Uterus (tissue), 4 donors: ENCODE results near the gene PAM. TPM values are rescaled to one million over a fixed set of nuclear protein-coding genes. Genes with fewer than 3 reads are reported as not detected.

ENCODE experiments used
- DNase-seq, 2 donors: peaks; one replicate each; pipeline ENCODE4 v3.0.0-alpha.2; 2019 to 2020
- H3K27ac ChIP-seq, 2 donors: fragments of 200-600 bp; sonication (generic); 1 replicate in 1 of 2; 2 replicates in 1 of 2; pipeline ENCODE4 v1.5.1; 2016 to 2018
- H3K27me3 ChIP-seq, 2 donors: fragments of 200-600 bp; sonication (generic); one replicate each; pipeline ENCODE4 v1.5.1; 2018 to 2019; ENCODE audit warnings: control low read depth in 1 of 2
- H3K36me3 ChIP-seq, 2 donors: fragments of 200-600 bp; sonication (generic); one replicate each; pipeline ENCODE4 v1.5.1; 2019; ENCODE audit warnings: control low read depth in 1 of 2
- H3K4me1 ChIP-seq, 2 donors: fragments of 200-600 bp; sonication (generic); one replicate each; pipeline ENCODE4 v1.5.1; 2018 to 2019; ENCODE audit warnings: control low read depth in 1 of 2
- H3K4me3 ChIP-seq, 2 donors: fragments of 200-600 bp; sonication (generic); 1 replicate in 1 of 2; 2 replicates in 1 of 2; pipeline ENCODE4 v1.5.1; 2018 to 2019; ENCODE audit warnings: mild to moderate bottlenecking in 1 of 2
- H3K9me3 ChIP-seq, 2 donors: fragments of 200-600 bp; sonication (generic); one replicate each; pipeline ENCODE4 v1.5.1; 2019; ENCODE audit warnings: control low read depth in 1 of 2
- CTCF ChIP-seq, 4 experiments: fragments of 200-600 bp in 2 of 4; fragments of 450-650 bp in 2 of 4; sonication (generic) in 2 of 4; IDR thresholded peaks; one replicate each; pipeline ENCODE4 v1.5.1; 2016 to 2019; ENCODE audit warnings: antibody characterized with exemption in 4 of 4, mild to moderate bottlenecking in 2 of 4, moderate library complexity in 1 of 4
- POLR2A ChIP-seq, 2 donors: fragments of 450-650 bp; IDR thresholded peaks; one replicate each; pipeline ENCODE4 v1.6.1; 2016; ENCODE audit warnings: antibody characterized with exemption in 2 of 2, mild to moderate bottlenecking in 1 of 2, moderate library complexity in 1 of 2
- intact Hi-C: fragments of 100-400 bp; cut with DNase I; formaldehyde crosslinking; loops from one replicate; pipeline ENCODE4 v1.15.1; 2023; ENCODE audit warnings: low total_unique reads
- total RNA-seq, 4 donors: library from RNA; depleted of rRNA in 3 of 4; stranded (reverse); fragments of >200 nt in 3 of 4; gene quantifications; one replicate each; pipeline versions ENCODE4 v1.1.0 to v1.2.4, GENCODE V29; 2014 to 2023
- donor health status: DM: yes; HTN: yes; CAD: no.

PAM gene
- total RNA-seq, 4 donors from 2014 or later, result 101 to 502 (median 168) TPM

DNA sequence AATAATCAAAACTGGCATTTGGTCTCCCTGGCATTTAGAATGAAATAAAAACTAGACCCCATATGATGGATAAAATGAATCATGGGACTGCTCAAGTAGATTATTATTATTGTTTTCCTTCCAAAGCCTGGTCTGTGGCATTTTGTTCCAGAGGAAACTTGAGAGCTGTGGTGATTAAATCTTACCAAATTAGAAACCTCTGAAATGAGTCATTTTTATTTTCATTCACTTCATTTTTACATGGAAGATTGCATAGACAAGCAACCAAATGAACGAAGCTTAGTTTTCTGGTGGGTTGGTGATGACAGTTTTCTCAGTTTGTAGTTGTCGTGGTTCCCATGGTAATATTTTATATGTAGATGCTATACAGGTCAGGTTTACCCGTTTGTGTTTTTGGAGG is 23.4 kb downstream of the PAM start:
- Histone ChIP-seq H3K4me3 (no peak overlapping the region), H3K27ac (peak overlapping the region in 1 of 2 donors; percentile 24), H3K36me3 (no peaks in the 10 kb centered on the region), H3K9me3 (no peaks in the 10 kb centered on the region), H3K4me1 (no peaks in the 10 kb centered on the region), H3K27me3 (no peaks in the 10 kb centered on the region)
- no peak for DNase-seq
- intact Hi-C loops, result no loop called here
- TF ChIP-seq POLR2A (IDR thresholded peaks at IDR 0.05) (no peak), CTCF (IDR thresholded peaks at IDR 0.05) (no peak)

DNA sequence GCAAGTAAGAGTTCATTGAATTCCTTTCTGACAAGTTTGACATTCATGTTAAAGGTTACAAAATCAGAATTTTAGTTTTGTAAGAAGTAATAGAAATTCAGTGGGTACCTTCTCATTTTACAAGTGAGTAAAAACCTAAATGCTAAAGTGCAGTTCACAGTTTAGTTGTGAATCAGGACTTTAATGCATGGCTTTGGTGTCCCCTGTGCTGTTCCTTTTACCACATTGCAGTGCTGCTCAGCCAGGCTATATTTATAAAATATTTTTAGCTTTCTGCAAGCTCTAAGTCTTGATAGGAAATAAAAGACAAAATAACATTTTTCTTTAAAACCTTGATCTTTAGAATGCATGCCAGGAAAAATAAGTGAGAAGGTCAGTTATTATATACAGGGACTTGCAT is 26.3 kb downstream of the PAM start:
- H3K27me3 ChIP-seq, result no peaks in the 10 kb centered on the region
- no peak overlapping the region for H3K4me3 ChIP-seq
- TF ChIP-seq CTCF (IDR thresholded peaks at IDR 0.05) (no peak), POLR2A (IDR thresholded peaks at IDR 0.05) (no peak)
- no peak overlapping the region for H3K27ac ChIP-seq
- DNase-seq, result no peak
- H3K36me3 ChIP-seq, result no peaks in the 10 kb centered on the region
- no peaks in the 10 kb centered on the region for H3K9me3 ChIP-seq
- no peaks in the 10 kb centered on the region for H3K4me1 ChIP-seq
- intact Hi-C loops, result no loop called here

DNA sequence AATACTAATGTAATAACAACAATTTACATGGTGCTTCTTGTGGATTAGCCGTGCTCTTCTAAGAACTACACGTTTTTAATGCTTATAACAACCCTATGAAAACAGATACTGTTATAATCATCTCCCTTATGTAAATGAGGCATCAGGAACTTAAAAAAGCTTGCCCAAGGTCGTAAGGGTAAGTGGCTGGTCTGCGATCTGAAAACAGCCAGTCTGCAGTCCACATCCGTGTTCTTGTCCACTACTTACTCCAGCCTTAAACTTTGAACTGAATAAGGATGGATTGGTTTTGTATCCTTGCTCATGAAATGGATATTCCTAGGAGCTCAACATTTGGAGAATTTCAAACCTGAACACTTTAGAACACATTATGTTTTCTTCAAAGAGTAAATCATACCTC is 26.7 kb downstream of the PAM start:
- Histone ChIP-seq H3K4me1 (no peaks in the 10 kb centered on the region), H3K4me3 (no peak overlapping the region), H3K9me3 (no peaks in the 10 kb centered on the region), H3K27ac (no peak overlapping the region), H3K27me3 (no peaks in the 10 kb centered on the region), H3K36me3 (no peaks in the 10 kb centered on the region)
- DNase-seq, result no peak
- TF ChIP-seq CTCF (IDR thresholded peaks at IDR 0.05), result no peak
- TF ChIP-seq POLR2A (IDR thresholded peaks at IDR 0.05), result no peak
- intact Hi-C loops, result no loop called here

- DNase-seq, result no peak
- Histone ChIP-seq H3K36me3 (no peaks in the 10 kb centered on the region), H3K4me3 (no peak overlapping the region), H3K27me3 (no peaks in the 10 kb centered on the region), H3K27ac (no peak overlapping the region), H3K4me1 (no peaks in the 10 kb centered on the region), H3K9me3 (no peaks in the 10 kb centered on the region)
- TF ChIP-seq POLR2A (IDR thresholded peaks at IDR 0.05), result no peak
- no peak for TF ChIP-seq CTCF (IDR thresholded peaks at IDR 0.05)
- intact Hi-C loops, result no loop called here
These were observed 27.2 kb downstream of the PAM start for GRCh38 chr5:102782217-102782872.

GRCh38 chr5:102787134-102787533 is 32.0 kb downstream of the PAM start:
- Histone ChIP-seq H3K27ac (no peak overlapping the region), H3K4me3 (no peak overlapping the region), H3K9me3 (no peaks in the 10 kb centered on the region), H3K4me1 (no peaks in the 10 kb centered on the region), H3K27me3 (no peaks in the 10 kb centered on the region), H3K36me3 (no peaks in the 10 kb centered on the region)
- TF ChIP-seq POLR2A (IDR thresholded peaks at IDR 0.05) (no peak), CTCF (IDR thresholded peaks at IDR 0.05) (no peak)
- intact Hi-C loops, result no loop called here
- no peak for DNase-seq
